ENCODE results near the gene CEP135. TPM values are rescaled to one million over a fixed set of nuclear protein-coding genes. Genes with fewer than 3 reads are reported as not detected.

Gene CEP135, protein sequence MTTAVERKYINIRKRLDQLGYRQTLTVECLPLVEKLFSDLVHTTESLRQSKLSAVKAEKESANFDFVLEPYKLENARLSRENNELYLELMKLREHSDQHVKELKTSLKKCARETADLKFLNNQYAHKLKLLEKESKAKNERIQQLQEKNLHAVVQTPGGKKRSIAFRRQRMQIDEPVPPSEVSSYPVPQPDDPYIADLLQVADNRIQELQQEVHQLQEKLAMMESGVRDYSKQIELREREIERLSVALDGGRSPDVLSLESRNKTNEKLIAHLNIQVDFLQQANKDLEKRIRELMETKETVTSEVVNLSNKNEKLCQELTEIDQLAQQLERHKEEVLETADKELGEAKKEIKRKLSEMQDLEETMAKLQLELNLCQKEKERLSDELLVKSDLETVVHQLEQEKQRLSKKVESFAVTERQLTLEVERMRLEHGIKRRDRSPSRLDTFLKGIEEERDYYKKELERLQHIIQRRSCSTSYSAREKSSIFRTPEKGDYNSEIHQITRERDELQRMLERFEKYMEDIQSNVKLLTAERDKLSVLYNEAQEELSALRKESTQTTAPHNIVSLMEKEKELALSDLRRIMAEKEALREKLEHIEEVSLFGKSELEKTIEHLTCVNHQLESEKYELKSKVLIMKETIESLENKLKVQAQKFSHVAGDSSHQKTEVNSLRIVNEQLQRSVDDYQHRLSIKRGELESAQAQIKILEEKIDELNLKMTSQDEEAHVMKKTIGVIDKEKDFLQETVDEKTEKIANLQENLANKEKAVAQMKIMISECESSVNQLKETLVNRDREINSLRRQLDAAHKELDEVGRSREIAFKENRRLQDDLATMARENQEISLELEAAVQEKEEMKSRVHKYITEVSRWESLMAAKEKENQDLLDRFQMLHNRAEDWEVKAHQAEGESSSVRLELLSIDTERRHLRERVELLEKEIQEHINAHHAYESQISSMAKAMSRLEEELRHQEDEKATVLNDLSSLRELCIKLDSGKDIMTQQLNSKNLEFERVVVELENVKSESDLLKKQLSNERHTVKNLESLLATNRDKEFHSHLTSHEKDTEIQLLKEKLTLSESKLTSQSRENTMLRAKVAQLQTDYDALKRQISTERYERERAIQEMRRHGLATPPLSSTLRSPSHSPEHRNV
- 3.4 and 6.5 TPM in 2 replicates for total RNA-seq

DNA sequence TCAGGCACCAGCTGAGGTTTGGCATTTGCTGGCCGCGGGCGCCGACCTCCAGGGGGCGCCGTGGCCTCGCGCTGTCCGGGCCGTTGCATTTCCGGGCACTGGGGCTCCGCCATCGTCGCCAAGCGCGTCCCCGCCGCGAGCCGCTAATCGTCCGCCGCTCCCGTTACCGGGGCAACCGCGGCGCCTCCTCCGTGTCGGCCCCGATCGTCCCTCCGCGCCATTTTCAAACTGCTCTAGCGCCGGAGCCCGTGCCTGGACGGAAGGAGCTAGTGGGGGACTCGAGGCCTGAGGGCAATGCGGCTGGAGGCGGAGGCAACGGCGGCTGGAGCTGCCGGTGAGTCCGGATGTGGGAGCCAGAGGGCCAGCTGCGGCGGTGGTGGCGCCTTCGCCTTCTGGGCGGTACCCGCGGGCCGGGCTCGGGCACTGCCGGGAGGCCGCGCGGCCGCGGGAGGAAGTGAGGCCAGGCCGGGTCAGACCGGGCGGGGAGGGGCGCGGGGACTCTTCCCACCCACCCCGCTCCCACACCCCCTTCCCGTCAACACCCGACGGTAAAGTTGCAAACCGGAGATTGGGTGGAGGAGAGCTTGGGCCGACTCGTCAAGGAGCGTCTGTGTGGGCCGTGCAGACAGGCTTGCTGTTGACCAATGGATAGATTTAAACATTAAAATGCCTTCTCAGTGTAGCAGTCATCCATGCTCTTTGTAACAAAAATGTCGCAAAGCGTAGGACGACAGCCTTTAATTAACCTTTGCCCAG is at the start of gene CEP135:
Gene CEP135, plus strand, starts transcription at position 220 of the 756 bp plus-strand sequence. CDS start 3,186 bp downstream, outside the sequence.

Other genes starting within 250 kb of the CEP135 start
- not detected in 2 replicates for gene EXOC1L, start 129.2 kb upstream of the CEP135 start, total RNA-seq
- 53.0 and 79.2 TPM in 2 replicates for gene EXOC1, start 95.3 kb upstream of the CEP135 start, total RNA-seq